DND-41 (cell line): ENCODE results near the gene TMCC2.

Experiments
- ATAC-seq: fragments of 200-7000 bp; cut with Tn5 transposase; 3 replicates; pipeline ENCODE4 v1.9.1; 2021; ENCODE audit warnings: low read depth; ENCODE audit not compliant: insufficient read depth
- DNase-seq: peaks from one replicate; pipeline ENCODE4 v3.0.0-alpha.2; 2020
- H2AFZ ChIP-seq: 2 replicates; pipeline ENCODE4 v1.6.0; 2012; ENCODE audit warnings: low read depth, low read length
- H3K27ac ChIP-seq: 2 replicates; pipeline ENCODE4 v1.5.1; 2012; ENCODE audit warnings: low read length, inconsistent platforms
- H3K27me3 ChIP-seq: fragments of 200-600 bp; sonication (generic); 2 replicates; pipeline ENCODE4 v1.6.0; 2012; ENCODE audit warnings: low read length, mild to moderate bottlenecking, inconsistent platforms; ENCODE audit not compliant: insufficient read depth, poor library complexity
- H3K36me3 ChIP-seq: 2 replicates; pipeline ENCODE4 v1.5.1; 2012; ENCODE audit warnings: low read length, inconsistent platforms; ENCODE audit not compliant: insufficient read depth
- H3K4me1 ChIP-seq: 2 replicates; pipeline ENCODE4 v1.5.1; 2012; ENCODE audit warnings: mild to moderate bottlenecking, low read length; ENCODE audit not compliant: insufficient read depth
- H3K4me2 ChIP-seq: 2 replicates; pipeline ENCODE4 v1.6.0; 2012; ENCODE audit warnings: mild to moderate bottlenecking, moderate library complexity, low read length, inconsistent platforms; ENCODE audit not compliant: insufficient read depth
- H3K4me3 ChIP-seq, 2 experiments: fragments of 200-600 bp in 1 of 2; shearing (Covaris generic) in 1 of 2; 2 replicates each; pipeline ENCODE4 v1.5.1; 2012 to 2016; ENCODE audit warnings: inconsistent platforms in 2 of 2, low read length in 2 of 2, mild to moderate bottlenecking in 2 of 2, low read depth in 1 of 2, moderate library complexity in 1 of 2
- H3K79me2 ChIP-seq: 2 replicates; pipeline ENCODE4 v1.6.0; 2012; ENCODE audit warnings: low read length, inconsistent platforms; ENCODE audit not compliant: insufficient read depth
- H3K9ac ChIP-seq: 2 replicates; pipeline ENCODE4 v1.6.0; 2012; ENCODE audit warnings: low read depth, mild to moderate bottlenecking, inconsistent platforms, low read length, moderate library complexity
- H3K9me3 ChIP-seq: 2 replicates; pipeline ENCODE4 v1.5.1; 2012; ENCODE audit warnings: low read length, moderate library complexity, mild to moderate bottlenecking, inconsistent platforms; ENCODE audit not compliant: insufficient read depth, severe bottlenecking
- H4K20me1 ChIP-seq: 2 replicates; pipeline ENCODE4 v1.6.0; 2012; ENCODE audit warnings: low read length; ENCODE audit not compliant: insufficient read depth
- CTCF ChIP-seq: IDR thresholded peaks from 2 replicates; pipeline ENCODE4 v1.5.1; 2012; ENCODE audit warnings: borderline replicate concordance, low read length, moderate library complexity, mild to moderate bottlenecking; ENCODE audit not compliant: poor library complexity, severe bottlenecking; ENCODE audit errors: extremely low read depth
- EZH2 ChIP-seq: IDR thresholded peaks from 3 replicates; pipeline ENCODE4 v1.6.1; 2012; ENCODE audit warnings: borderline replicate concordance, low read depth, mild to moderate bottlenecking, moderate library complexity, low read length, inconsistent platforms; ENCODE audit not compliant: severe bottlenecking

Gene TMCC2

GRCh38 chr1:205267306-205267902 is 39.7 kb downstream of the TMCC2 start:
- Histone ChIP-seq H3K36me3 (no peaks in the 10 kb centered on the region), H2AFZ (no peak overlapping the region), H3K9ac (no peak overlapping the region), H3K4me3 (no peak overlapping the region), H3K4me2 (no peak overlapping the region), H3K27ac (no peak overlapping the region), H4K20me1 (peaks cover 13% of the 10 kb centered on the region), H3K79me2 (no peaks in the 10 kb centered on the region), H3K4me1 (peaks cover 4% of the 10 kb centered on the region; the same call in 1 of the 2 replicates), H3K9me3 (no peaks in the 10 kb centered on the region), H3K27me3 (peaks cover 7% of the 10 kb centered on the region)
- no peak for TF ChIP-seq CTCF
- no peak for TF ChIP-seq EZH2
- ATAC-seq (no peak), DNase-seq (no peak)

DNA sequence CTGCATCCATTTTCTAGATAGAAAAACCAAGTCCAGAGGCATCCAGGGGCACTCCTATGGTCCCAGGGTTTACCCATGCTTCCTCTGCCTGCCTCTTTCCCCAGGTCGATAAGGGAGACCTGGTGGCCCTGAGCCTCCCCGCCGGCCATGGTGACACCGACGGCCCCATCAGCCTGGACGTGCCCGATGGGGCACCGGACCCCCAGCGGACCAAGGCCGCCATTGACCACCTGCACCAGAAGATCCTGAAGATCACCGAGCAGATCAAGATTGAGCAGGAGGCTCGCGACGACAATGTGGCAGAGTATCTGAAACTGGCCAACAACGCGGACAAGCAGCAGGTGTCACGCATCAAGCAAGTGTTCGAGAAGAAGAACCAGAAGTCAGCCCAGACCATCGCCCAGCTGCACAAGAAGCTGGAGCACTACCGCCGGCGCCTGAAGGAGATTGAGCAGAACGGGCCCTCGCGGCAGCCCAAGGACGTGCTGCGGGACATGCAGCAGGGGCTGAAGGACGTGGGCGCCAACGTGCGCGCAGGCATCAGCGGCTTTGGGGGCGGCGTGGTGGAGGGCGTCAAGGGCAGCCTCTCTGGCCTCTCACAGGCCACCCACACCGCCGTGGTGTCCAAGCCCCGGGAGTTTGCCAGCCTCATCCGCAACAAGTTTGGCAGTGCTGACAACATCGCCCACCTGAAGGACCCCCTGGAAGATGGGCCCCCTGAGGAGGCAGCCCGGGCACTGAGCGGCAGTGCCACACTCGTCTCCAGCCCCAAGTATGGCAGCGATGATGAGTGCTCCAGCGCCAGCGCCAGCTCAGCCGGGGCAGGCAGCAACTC is 41.3 kb downstream of the TMCC2 start:
- ATAC-seq (no peak), DNase-seq (no peak)
- H3K79me2 ChIP-seq = no peaks in the 10 kb centered on the region
- H3K9me3 ChIP-seq = no peaks in the 10 kb centered on the region
- H3K4me2 ChIP-seq = no peak overlapping the region
- H3K27me3 ChIP-seq = no peaks in the 10 kb centered on the region
- peaks cover 14% of the 10 kb centered on the region for H4K20me1 ChIP-seq
- no peaks in the 10 kb centered on the region for H3K4me1 ChIP-seq
- H3K4me3 ChIP-seq = no peak overlapping the region
- H3K27ac ChIP-seq = no peak overlapping the region
- H3K9ac ChIP-seq = no peak overlapping the region
- TF ChIP-seq EZH2 = no peak
- TF ChIP-seq CTCF = no peak
- H2AFZ ChIP-seq = no peak overlapping the region
- H3K36me3 ChIP-seq = no peaks in the 10 kb centered on the region

DNA sequence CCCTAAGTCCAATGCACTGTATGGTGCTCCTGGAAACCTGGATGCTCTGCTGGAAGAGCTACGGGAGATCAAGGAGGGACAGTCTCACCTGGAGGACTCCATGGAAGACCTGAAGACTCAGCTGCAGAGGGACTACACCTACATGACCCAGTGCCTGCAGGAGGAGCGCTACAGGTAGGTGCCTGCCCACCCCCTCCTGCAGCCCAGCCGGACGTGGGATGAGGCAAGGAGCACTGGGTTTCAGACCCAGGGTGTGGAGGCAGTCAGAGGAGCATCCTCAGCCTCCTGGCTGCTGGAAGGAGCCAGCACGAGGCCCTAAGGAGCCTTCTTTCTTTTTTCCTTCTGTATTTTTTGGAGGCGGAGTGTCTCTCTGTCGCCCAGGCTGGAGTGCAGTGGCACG is 42.0 kb downstream of the TMCC2 start:
- ATAC-seq (no peak), DNase-seq (no peak)
- no peaks in the 10 kb centered on the region for H3K4me1 ChIP-seq
- no peak overlapping the region for H2AFZ ChIP-seq
- H4K20me1 ChIP-seq = peaks cover 19% of the 10 kb centered on the region
- TF ChIP-seq EZH2 (no peak), CTCF (no peak)
- H3K27ac ChIP-seq = no peak overlapping the region
- no peaks in the 10 kb centered on the region for H3K36me3 ChIP-seq
- H3K9ac ChIP-seq = no peak overlapping the region
- H3K4me3 ChIP-seq = no peak overlapping the region
- H3K27me3 ChIP-seq = no peaks in the 10 kb centered on the region
- no peak overlapping the region for H3K4me2 ChIP-seq
- no peaks in the 10 kb centered on the region for H3K9me3 ChIP-seq
- no peaks in the 10 kb centered on the region for H3K79me2 ChIP-seq
